ENCODE measurements around the gene CPNE4.

The CPNE4 gene

GRCh38 chr3:131582438-131582837 lies 452.4 kb downstream of the CPNE4 start:
- Histone ChIP-seq H3K79me2 (ENCODE audit: control insufficient read depth, low read length) (no peaks in the 10 kb centered on the region), H3K4me2 (ENCODE audit: low read length) (no peak overlapping the region), H3K9me2 (replicated peaks; ENCODE audit: control insufficient read depth, low read length) (no peaks in the 10 kb centered on the region), H3K27me3 (ENCODE audit: control insufficient read depth, low read length) (no peaks in the 10 kb centered on the region), H3F3A (ENCODE audit: control insufficient read depth, insufficient read depth) (no peaks in the 10 kb centered on the region), H3K36me3 (ENCODE audit: control insufficient read depth, low read length) (no peaks in the 10 kb centered on the region), H3K4me3 (ENCODE audit: low read length) (no peak overlapping the region), H3K27ac (ENCODE audit: low read depth, low read length) (no peak overlapping the region), H3K4me1 (ENCODE audit: control insufficient read depth, low read length) (no peaks in the 10 kb centered on the region), H3K9me3 (ENCODE audit: control insufficient read depth, insufficient read depth, low read length) (no peaks in the 10 kb centered on the region), H4K20me1 (ENCODE audit: control insufficient read depth, insufficient read depth, low read depth, low read length) (no peaks in the 10 kb centered on the region)
- no peak for TF ChIP-seq EZH2phosphoT487 (IDR thresholded peaks at IDR 0.05; ENCODE audit: borderline replicate concordance, low read length)
- TF ChIP-seq, protein P1, sequence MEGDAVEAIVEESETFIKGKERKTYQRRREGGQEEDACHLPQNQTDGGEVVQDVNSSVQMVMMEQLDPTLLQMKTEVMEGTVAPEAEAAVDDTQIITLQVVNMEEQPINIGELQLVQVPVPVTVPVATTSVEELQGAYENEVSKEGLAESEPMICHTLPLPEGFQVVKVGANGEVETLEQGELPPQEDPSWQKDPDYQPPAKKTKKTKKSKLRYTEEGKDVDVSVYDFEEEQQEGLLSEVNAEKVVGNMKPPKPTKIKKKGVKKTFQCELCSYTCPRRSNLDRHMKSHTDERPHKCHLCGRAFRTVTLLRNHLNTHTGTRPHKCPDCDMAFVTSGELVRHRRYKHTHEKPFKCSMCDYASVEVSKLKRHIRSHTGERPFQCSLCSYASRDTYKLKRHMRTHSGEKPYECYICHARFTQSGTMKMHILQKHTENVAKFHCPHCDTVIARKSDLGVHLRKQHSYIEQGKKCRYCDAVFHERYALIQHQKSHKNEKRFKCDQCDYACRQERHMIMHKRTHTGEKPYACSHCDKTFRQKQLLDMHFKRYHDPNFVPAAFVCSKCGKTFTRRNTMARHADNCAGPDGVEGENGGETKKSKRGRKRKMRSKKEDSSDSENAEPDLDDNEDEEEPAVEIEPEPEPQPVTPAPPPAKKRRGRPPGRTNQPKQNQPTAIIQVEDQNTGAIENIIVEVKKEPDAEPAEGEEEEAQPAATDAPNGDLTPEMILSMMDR (IDR thresholded peaks at IDR 0.05; ENCODE audit: low read depth, low read length, poor library complexity, severe bottlenecking) = no peak

- no peak overlapping the region for H3K27ac ChIP-seq (ENCODE audit: low read depth, low read length)
- TF ChIP-seq EZH2phosphoT487 (IDR thresholded peaks at IDR 0.05; ENCODE audit: borderline replicate concordance, low read length) = no peak
- TF ChIP-seq, protein P1 (IDR thresholded peaks at IDR 0.05; ENCODE audit: low read depth, low read length, poor library complexity, severe bottlenecking) = no peak
Measured at GRCh38 chr3:131568460-131568859, 466.4 kb downstream of the CPNE4 start.

GRCh38 chr3:131564812-131565211 lies 470.0 kb downstream of the CPNE4 start:
- Histone ChIP-seq H4K20me1 (ENCODE audit: control insufficient read depth, insufficient read depth, low read depth, low read length) (no peaks in the 10 kb centered on the region), H3K79me2 (ENCODE audit: control insufficient read depth, low read length) (no peaks in the 10 kb centered on the region), H3K27ac (ENCODE audit: low read depth, low read length) (no peak overlapping the region), H3K9me3 (ENCODE audit: control insufficient read depth, insufficient read depth, low read length) (no peaks in the 10 kb centered on the region), H3K4me1 (ENCODE audit: control insufficient read depth, low read length) (no peaks in the 10 kb centered on the region), H3K36me3 (ENCODE audit: control insufficient read depth, low read length) (no peaks in the 10 kb centered on the region), H3K9me2 (replicated peaks; ENCODE audit: control insufficient read depth, low read length) (no peaks in the 10 kb centered on the region), H3K27me3 (ENCODE audit: control insufficient read depth, low read length) (peaks cover 3% of the 10 kb centered on the region; the same call in 1 of the 2 replicates), H3K4me3 (ENCODE audit: low read length) (no peak overlapping the region), H3F3A (ENCODE audit: control insufficient read depth, insufficient read depth) (no peaks in the 10 kb centered on the region), H3K4me2 (ENCODE audit: low read length) (no peak overlapping the region)
- TF ChIP-seq, protein P1 (IDR thresholded peaks at IDR 0.05; ENCODE audit: low read depth, low read length, poor library complexity, severe bottlenecking) = no peak
- no peak for TF ChIP-seq EZH2phosphoT487 (IDR thresholded peaks at IDR 0.05; ENCODE audit: borderline replicate concordance, low read length)

More at GRCh38 chr3:131568460-131568859, 466.4 kb downstream of the CPNE4 start:
- Histone ChIP-seq H4K20me1 (ENCODE audit: control insufficient read depth, insufficient read depth, low read depth, low read length) (no peaks in the 10 kb centered on the region), H3K4me2 (ENCODE audit: low read length) (no peak overlapping the region), H3K9me3 (ENCODE audit: control insufficient read depth, insufficient read depth, low read length) (no peaks in the 10 kb centered on the region), H3K9me2 (replicated peaks; ENCODE audit: control insufficient read depth, low read length) (no peaks in the 10 kb centered on the region), H3K27me3 (ENCODE audit: control insufficient read depth, low read length) (peaks cover 2% of the 10 kb centered on the region; the same call in 1 of the 2 replicates), H3K79me2 (ENCODE audit: control insufficient read depth, low read length) (no peaks in the 10 kb centered on the region), H3K4me1 (ENCODE audit: control insufficient read depth, low read length) (no peaks in the 10 kb centered on the region), H3F3A (ENCODE audit: control insufficient read depth, insufficient read depth) (no peaks in the 10 kb centered on the region), H3K4me3 (ENCODE audit: low read length) (no peak overlapping the region), H3K36me3 (ENCODE audit: control insufficient read depth, low read length) (no peaks in the 10 kb centered on the region)

Data from DOHH2 (cell line).